Measurements from ENCODE around the gene SRSF11. TPM values are rescaled to one million over a fixed set of nuclear protein-coding genes. Genes with fewer than 3 reads are reported as not detected.
"Not testable (repeated sequence)": the region's sequence is repeated elsewhere in the genome, so short reads cannot be mapped to it uniquely, and the experiment has no call there.

SRSF11 gene
- 100 to 1,000 TPM; 291 to 374 (median 302) TPM for total RNA-seq
- total RNA-seq (2013) = 229 TPM
- 181 to 404 (median 307) reads per million in 29 experiments for total RNA-seq

GRCh38 chr1:70221238-70222121 is at the start of gene SRSF11:
TSS of gene SRSF11 (plus strand) at chr1:70221380. CDS start at chr1:70221637, 257 bp downstream.
- Histone ChIP-seq H3K4me1 (ENCODE audit: control insufficient read depth in 1 of 2, extremely low read depth in 1 of 2, insufficient read depth in 2 of 2, low read length in 2 of 2) (peaks cover 8 to 23% of the 10 kb centered on the region in 2 experiments), H3K9me3 (no peaks in the 10 kb centered on the region), H3K4me3 (ENCODE audit: control insufficient read depth in 1 of 2, extremely low read depth in 1 of 2, low read length in 1 of 2) (peak within 1 kb of the TSS; percentile 81 to 88), H3K27ac (ENCODE audit: low read length) (peak within 1 kb of the TSS; percentile 95), H3K36me3 (ENCODE audit: control insufficient read depth in 2 of 2, extremely low read depth in 1 of 2, insufficient read depth in 1 of 2, low read length in 1 of 2) (peaks cover 0 to 31% of the 10 kb centered on the region in 2 donors), H3K27me3 (replicated peaks in 1 of 2; ENCODE audit: control insufficient read depth in 2 of 2, extremely low read depth in 1 of 2, insufficient read depth in 2 of 2, low read length in 1 of 2) (no peaks in the 10 kb centered on the region)
- peak; percentile 94 to 98 (median 97) for ATAC-seq (replicated peaks in 1 of 4)
- Mint-ChIP-seq H3K9me3 (no peaks in the 10 kb centered on the region), H3K4me3 (peak within 1 kb of the TSS; percentile 79 to 92 (median 88)), H3K27ac (peak within 1 kb of the TSS; percentile 93 to 97), H3K36me3 (peaks cover 18% of the 10 kb centered on the region), H3K27me3 (no peaks in the 10 kb centered on the region), H3K4me1 (peaks cover 51 to 57% (median 53%) of the 10 kb centered on the region in 3 donors)
- DNase-seq = peak; percentile 92 to 99 (median 96)
- WGBS (ENCODE audit: insufficient coverage) = under 1% methylated on average over 36 of the region's 74 CpGs
- CTCF ChIA-PET = interaction anchor here in 1 of 2 donors (0.5 to 2.3 kb wide), 8 partner anchors 13 to 1724 kb away, joined by 3 to 13 read pairs (median 5); partner anchors contain the start of genes CTH, LRRC40 and ZRANB2
- POLR2A ChIA-PET = interaction anchor here (0.5 to 3.9 kb wide), 14 partner anchors 11 to 859 kb away, joined by 3 to 57 read pairs (median 4); partner anchors contain the start of genes LRRC40 (in 2 of the 2) and ZRANB2 (in 1 of the 2)

DNA sequence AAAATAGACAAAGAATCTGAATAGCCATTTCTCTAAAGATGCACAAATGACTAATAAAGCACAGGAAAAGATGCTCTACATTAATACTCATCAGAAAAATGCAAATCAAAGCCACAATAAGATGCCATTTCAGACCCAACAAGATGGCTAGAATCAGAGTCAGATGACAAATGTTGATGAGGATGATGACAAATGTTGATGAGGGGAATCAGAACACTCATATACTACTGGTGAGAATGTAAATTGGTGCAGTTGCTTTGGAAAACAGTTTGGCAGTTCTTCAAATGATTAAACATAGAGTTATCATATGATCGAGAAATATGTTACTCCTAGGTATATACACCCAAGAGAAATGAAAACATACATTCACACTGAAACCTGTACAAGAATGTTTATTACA is 49.7 kb upstream of the SRSF11 start:
- no peaks in the 10 kb centered on the region for H3K9me3 ChIP-seq
- no peaks in the 10 kb centered on the region for H3K27me3 ChIP-seq (replicated peaks in 1 of 2; ENCODE audit: control insufficient read depth in 2 of 2, extremely low read depth in 1 of 2, insufficient read depth in 2 of 2, low read length in 1 of 2)
- Mint-ChIP-seq H3K4me1 (peaks cover 0 to 11% (median 0%) of the 10 kb centered on the region in 3 donors), H3K27ac (no peak overlapping the region), H3K36me3 (peaks cover 50% of the 10 kb centered on the region), H3K9me3 (no peaks in the 10 kb centered on the region), H3K27me3 (no peaks in the 10 kb centered on the region), H3K4me3 (no peak overlapping the region)
- ChIA-PET CTCF (no interaction called here), POLR2A (interaction anchor here in 1 of 2 donors (0.6 kb wide), 1 partner anchor 87 kb away, joined by 3 read pairs; no protein-coding TSS in a partner anchor)
- H3K4me1 ChIP-seq (ENCODE audit: control insufficient read depth in 1 of 2, extremely low read depth in 1 of 2, insufficient read depth in 2 of 2, low read length in 2 of 2) = no peaks in the 10 kb centered on the region
- peaks cover 0 to 17% of the 10 kb centered on the region in 2 donors for H3K36me3 ChIP-seq (ENCODE audit: control insufficient read depth in 2 of 2, extremely low read depth in 1 of 2, insufficient read depth in 1 of 2, low read length in 1 of 2)
- no CpG with 5 or more reads among the region's 1 CpG for WGBS (ENCODE audit: insufficient coverage)
- no peak overlapping the region for H3K4me3 ChIP-seq (ENCODE audit: control insufficient read depth in 1 of 2, extremely low read depth in 1 of 2, low read length in 1 of 2)
- no peak overlapping the region for H3K27ac ChIP-seq (ENCODE audit: low read length)
- ATAC-seq (replicated peaks in 1 of 4) (no peak), DNase-seq (no peak)

DNA sequence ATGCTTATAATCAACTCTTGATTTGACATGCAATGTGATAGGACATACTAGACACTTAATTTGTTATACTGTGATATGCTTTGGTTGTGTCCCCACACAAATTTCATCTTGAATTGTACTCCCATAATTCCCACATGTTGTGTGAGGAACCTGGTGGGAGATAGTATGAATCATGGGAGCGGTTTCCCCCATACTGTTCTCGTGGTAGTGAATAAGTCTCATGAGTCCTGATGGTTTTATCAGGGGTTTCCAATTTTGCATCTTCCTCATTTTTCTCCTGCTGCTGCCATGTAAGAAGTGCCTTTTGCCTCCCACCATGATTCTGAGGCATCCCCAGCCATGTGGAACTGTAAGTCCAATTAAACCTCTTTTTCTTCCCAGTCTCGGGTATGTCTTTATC is 36.0 kb upstream of the SRSF11 start:
- H3K4me1 Mint-ChIP-seq; H3K27me3 ChIP-seq (replicated peaks in 1 of 2; ENCODE audit: control insufficient read depth in 2 of 2, extremely low read depth in 1 of 2, insufficient read depth in 2 of 2, low read length in 1 of 2); H3K9me3 ChIP-seq; DNase-seq; H3K4me1 ChIP-seq (ENCODE audit: control insufficient read depth in 1 of 2, extremely low read depth in 1 of 2, insufficient read depth in 2 of 2, low read length in 2 of 2); CTCF ChIA-PET; H3K9me3 Mint-ChIP-seq; H3K27ac Mint-ChIP-seq; POLR2A ChIA-PET; H3K4me3 Mint-ChIP-seq; H3K27me3 Mint-ChIP-seq; H3K4me3 ChIP-seq (ENCODE audit: control insufficient read depth in 1 of 2, extremely low read depth in 1 of 2, low read length in 1 of 2); ATAC-seq (replicated peaks in 1 of 4); H3K27ac ChIP-seq (ENCODE audit: low read length): not testable (repeated sequence)
- H3K36me3 ChIP-seq (ENCODE audit: control insufficient read depth in 2 of 2, extremely low read depth in 1 of 2, insufficient read depth in 1 of 2, low read length in 1 of 2) = peaks cover 0 to 11% of the 10 kb centered on the region in 2 donors
- 100% methylated on average over 1 of the region's 3 CpGs for WGBS (ENCODE audit: insufficient coverage)
- peaks cover 36% of the 10 kb centered on the region for H3K36me3 Mint-ChIP-seq

- CTCF ChIA-PET = no interaction called here
- no peaks in the 10 kb centered on the region for H3K27me3 ChIP-seq (replicated peaks in 1 of 2; ENCODE audit: control insufficient read depth in 2 of 2, extremely low read depth in 1 of 2, insufficient read depth in 2 of 2, low read length in 1 of 2)
- POLR2A ChIA-PET = no interaction called here
- no peak for DNase-seq
- no peak overlapping the region for H3K4me3 Mint-ChIP-seq
- no peak overlapping the region for H3K27ac ChIP-seq (ENCODE audit: low read length)
- peaks cover 4 to 17% (median 17%) of the 10 kb centered on the region in 3 donors for H3K4me1 Mint-ChIP-seq
- H3K4me1 ChIP-seq (ENCODE audit: control insufficient read depth in 1 of 2, extremely low read depth in 1 of 2, insufficient read depth in 2 of 2, low read length in 2 of 2) = no peaks in the 10 kb centered on the region
- ATAC-seq (replicated peaks in 1 of 4) = no peak
- no CpG with 5 or more reads among the region's 2 CpGs for WGBS (ENCODE audit: insufficient coverage)
- no peak overlapping the region for H3K27ac Mint-ChIP-seq
- H3K9me3 Mint-ChIP-seq = no peaks in the 10 kb centered on the region
- no peaks in the 10 kb centered on the region for H3K27me3 Mint-ChIP-seq
- H3K36me3 ChIP-seq (ENCODE audit: control insufficient read depth in 2 of 2, extremely low read depth in 1 of 2, insufficient read depth in 1 of 2, low read length in 1 of 2) = peaks cover 0 to 11% of the 10 kb centered on the region in 2 donors
- H3K9me3 ChIP-seq = no peaks in the 10 kb centered on the region
- H3K36me3 Mint-ChIP-seq = peaks cover 39% of the 10 kb centered on the region
- H3K4me3 ChIP-seq (ENCODE audit: control insufficient read depth in 1 of 2, extremely low read depth in 1 of 2, low read length in 1 of 2) = no peak overlapping the region
Observed at GRCh38 chr1:70188522-70188921, 32.7 kb upstream of the SRSF11 start.

DNA sequence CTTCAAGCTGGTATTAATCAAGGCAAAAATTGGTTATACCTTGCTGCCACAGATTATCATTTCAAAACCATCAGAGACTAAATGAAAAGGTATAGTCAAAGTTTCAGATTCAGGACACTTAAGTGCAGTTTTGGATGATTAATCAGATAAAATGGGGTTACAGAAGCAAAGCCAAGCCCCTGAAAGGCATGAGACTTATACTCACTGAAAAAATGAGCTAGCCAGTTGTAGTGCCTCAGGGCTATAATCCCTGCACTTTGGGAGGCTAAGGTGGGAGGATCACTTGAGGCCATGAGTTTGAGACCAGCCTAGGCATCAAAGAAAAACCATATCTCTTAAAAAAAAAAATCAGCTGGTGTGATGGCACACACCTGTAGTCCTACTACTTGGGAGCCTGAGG is 31.0 kb upstream of the SRSF11 start:
- no peaks in the 10 kb centered on the region for H3K9me3 Mint-ChIP-seq
- no peaks in the 10 kb centered on the region for H3K9me3 ChIP-seq
- no peak for DNase-seq
- H3K4me1 Mint-ChIP-seq = peaks cover 4 to 17% (median 17%) of the 10 kb centered on the region in 3 donors
- H3K27me3 ChIP-seq (replicated peaks in 1 of 2; ENCODE audit: control insufficient read depth in 2 of 2, extremely low read depth in 1 of 2, insufficient read depth in 2 of 2, low read length in 1 of 2) = no peaks in the 10 kb centered on the region
- no peak for ATAC-seq (replicated peaks in 1 of 4)
- H3K36me3 ChIP-seq (ENCODE audit: control insufficient read depth in 2 of 2, extremely low read depth in 1 of 2, insufficient read depth in 1 of 2, low read length in 1 of 2) = peaks cover 0 to 5% of the 10 kb centered on the region in 2 donors
- no peak overlapping the region for H3K4me3 ChIP-seq (ENCODE audit: control insufficient read depth in 1 of 2, extremely low read depth in 1 of 2, low read length in 1 of 2)
- no peak overlapping the region for H3K27ac ChIP-seq (ENCODE audit: low read length)
- ChIA-PET POLR2A (interaction anchor here (0.7 to 1.0 kb wide), 4 partner anchors 16 to 165 kb away, joined by 3 to 4 read pairs (median 3); partner anchors contain the start of gene ANKRD13C (in 1 of the 2)), CTCF (no interaction called here)
- no peak overlapping the region for H3K4me3 Mint-ChIP-seq
- no peaks in the 10 kb centered on the region for H3K4me1 ChIP-seq (ENCODE audit: control insufficient read depth in 1 of 2, extremely low read depth in 1 of 2, insufficient read depth in 2 of 2, low read length in 2 of 2)
- no peaks in the 10 kb centered on the region for H3K27me3 Mint-ChIP-seq
- H3K36me3 Mint-ChIP-seq = peaks cover 34% of the 10 kb centered on the region
- H3K27ac Mint-ChIP-seq = no peak overlapping the region

GRCh38 chr1:70192446-70192845 is 28.7 kb upstream of the SRSF11 start:
- not testable (repeated sequence) for H3K9me3 Mint-ChIP-seq; H3K36me3 ChIP-seq (ENCODE audit: control insufficient read depth in 2 of 2, extremely low read depth in 1 of 2, insufficient read depth in 1 of 2, low read length in 1 of 2); H3K4me1 ChIP-seq (ENCODE audit: control insufficient read depth in 1 of 2, extremely low read depth in 1 of 2, insufficient read depth in 2 of 2, low read length in 2 of 2); H3K27ac Mint-ChIP-seq; DNase-seq; H3K27me3 Mint-ChIP-seq; H3K4me3 Mint-ChIP-seq; H3K27ac ChIP-seq (ENCODE audit: low read length); H3K4me3 ChIP-seq (ENCODE audit: control insufficient read depth in 1 of 2, extremely low read depth in 1 of 2, low read length in 1 of 2); H3K27me3 ChIP-seq (replicated peaks in 1 of 2; ENCODE audit: control insufficient read depth in 2 of 2, extremely low read depth in 1 of 2, insufficient read depth in 2 of 2, low read length in 1 of 2); H3K9me3 ChIP-seq; ATAC-seq (replicated peaks in 1 of 4)
- POLR2A ChIA-PET = interaction anchor here in 1 of 2 donors (0.6 kb wide), 1 partner anchor 34 kb away, joined by 17 read pairs; no protein-coding TSS in a partner anchor
- peaks cover 13 to 22% (median 22%) of the 10 kb centered on the region in 3 donors for H3K4me1 Mint-ChIP-seq
- H3K36me3 Mint-ChIP-seq = peaks cover 21% of the 10 kb centered on the region
- CTCF ChIA-PET = interaction anchor here (0.6 kb wide), 2 partner anchors 52 to 97 kb away, joined by 3 read pairs; no protein-coding TSS in a partner anchor

Data from T-cell (primary cell).